Measurements from ENCODE around the gene KLHL22.
"Not testable (repeated sequence)": the region's sequence is repeated elsewhere in the genome, so short reads cannot be mapped to it uniquely, and the experiment has no call there.

- TF ChIP-seq CTCF (conservative IDR thresholded peaks at IDR 0.05); EZH2 (IDR thresholded peaks at IDR 0.05; ENCODE audit: low read depth): not testable (repeated sequence)
Observed at GRCh38 chr22:20508067-20508755, 12.6 kb upstream of the KLHL22 start.

All from PC-9 (cell line).